Hematopoietic multipotent progenitor cell treated with erythropoietin and hydrocortisone succinate and interleukin-3 and kit ligand, for 8 days (in vitro differentiated cells): Measurements from ENCODE around the gene LGR4.
A peak's percentile ranks its signal among the peaks of the same experiment; 100 is the strongest.
"Not testable (repeated sequence)": the region's sequence is repeated elsewhere in the genome, so short reads cannot be mapped to it uniquely, and the experiment has no call there.

ENCODE experiments used
- DNase-seq: peaks from one replicate; pipeline ENCODE4 v3.0.0-alpha.2; 2015

Gene LGR4

GRCh38 chr11:27456795-27457329, 15.7 kb downstream of the LGR4 start:
- DNase-seq = no peak

DNA sequence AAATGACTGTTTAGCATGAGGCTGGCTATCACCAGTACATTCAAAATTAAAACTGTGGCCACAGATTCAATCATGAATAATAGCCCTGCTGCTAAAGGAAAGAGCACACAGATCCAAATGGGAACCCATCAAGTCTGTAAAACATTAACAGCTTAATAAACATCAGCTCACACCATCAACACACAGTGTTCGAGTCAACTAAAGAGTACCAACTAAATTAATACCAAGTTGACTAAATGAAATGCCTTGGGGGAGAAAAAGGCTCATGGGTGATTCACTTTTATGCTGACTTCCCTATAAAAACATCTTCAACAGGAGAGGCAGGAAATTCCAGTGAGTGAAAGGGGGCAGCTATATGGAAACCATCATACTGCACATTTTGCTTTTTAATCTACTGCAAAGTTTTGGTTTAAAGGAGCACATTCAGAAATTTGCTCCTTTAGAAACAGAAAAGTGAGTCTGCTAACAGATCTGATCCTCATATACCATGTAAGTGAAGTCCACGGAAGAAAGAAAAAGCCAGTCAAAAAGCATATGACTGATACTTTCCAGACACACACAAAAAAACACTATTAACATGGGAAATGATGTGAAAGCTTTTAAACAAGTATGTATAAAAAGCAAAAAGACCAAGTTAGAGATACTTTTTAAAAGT, 16.3 kb downstream of the LGR4 start:
- no peak for DNase-seq

GRCh38 chr11:27455667-27456066, 16.9 kb downstream of the LGR4 start:
- no peak for DNase-seq

GRCh38 chr11:27453701-27454100, 18.9 kb downstream of the LGR4 start:
- DNase-seq = no peak

DNA sequence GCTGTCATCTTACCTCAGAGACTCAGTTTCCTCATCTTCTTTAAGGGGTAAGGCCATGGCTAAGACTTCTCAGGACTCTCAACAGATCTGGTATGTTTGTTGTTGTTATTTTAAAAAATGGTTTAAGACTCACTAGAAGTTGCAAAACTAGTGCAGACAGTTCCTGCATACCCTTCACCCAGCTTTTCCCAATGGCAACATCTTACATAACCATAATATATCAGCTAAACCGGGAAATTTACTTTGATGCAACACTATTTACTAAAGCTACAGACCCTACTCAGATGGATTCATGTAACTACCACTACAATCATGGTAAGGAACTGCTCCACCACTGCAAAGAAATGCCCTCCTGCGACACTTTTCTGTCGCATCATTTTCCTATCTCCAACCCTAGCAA, 20.4 kb downstream of the LGR4 start:
- no peak for DNase-seq

DNA sequence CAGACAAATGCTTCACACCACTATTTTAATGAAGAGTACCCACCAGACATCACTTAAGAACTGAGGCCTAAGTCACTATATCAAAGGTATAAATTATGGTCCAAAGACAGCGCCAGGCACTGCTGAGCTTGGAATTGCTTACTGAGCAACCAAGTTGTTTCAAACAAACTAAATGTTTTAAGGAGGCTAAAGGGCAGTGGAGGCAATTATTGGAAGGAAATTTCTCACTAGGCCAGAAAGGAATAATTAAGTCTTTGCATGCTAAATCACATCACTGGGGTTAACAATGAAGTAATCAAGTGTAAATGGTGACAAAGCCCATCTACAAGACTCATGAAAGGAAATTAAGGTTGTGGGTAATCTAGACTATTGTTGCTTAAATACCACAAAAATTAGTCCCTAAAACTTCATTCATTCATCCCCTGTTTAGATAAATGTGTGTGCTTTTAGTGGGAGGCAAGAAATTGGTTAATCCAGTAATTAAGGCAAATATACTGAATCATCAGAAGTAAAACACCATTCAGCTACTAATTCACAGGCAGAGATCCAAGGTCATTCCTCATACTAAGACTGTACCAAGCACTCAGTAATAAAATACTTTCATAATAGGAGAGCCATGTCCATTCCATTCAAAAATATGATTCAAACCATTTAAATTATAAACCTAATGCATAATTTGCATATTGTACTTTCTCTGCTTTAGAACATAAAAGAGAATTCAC, 21.2 kb downstream of the LGR4 start:
- DNase-seq = no peak

DNA sequence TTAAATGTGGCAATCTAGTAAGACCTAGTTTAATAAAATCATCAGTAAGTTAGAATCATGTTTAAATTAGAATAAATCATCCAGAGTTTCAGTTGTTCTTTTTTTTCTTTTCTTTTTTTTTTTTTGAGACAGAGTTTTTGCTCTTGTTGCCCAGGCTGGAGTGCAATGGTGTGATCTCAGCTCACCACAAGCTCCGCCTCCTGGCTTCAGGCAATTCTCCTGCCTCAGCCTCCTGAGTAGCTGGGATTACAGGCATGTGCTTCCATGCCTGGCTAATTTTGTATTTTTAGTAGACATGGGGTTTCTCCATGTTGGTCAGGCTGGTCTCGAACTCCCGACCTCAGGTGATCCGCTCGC, 24.4 kb downstream of the LGR4 start:
- DNase-seq = not testable (repeated sequence)

- DNase-seq = peak; percentile 13
Observed at GRCh38 chr11:27447288-27448183, 25.1 kb downstream of the LGR4 start.

GRCh38 chr11:27445625-27446024, 27.0 kb downstream of the LGR4 start:
- DNase-seq = no peak

- DNase-seq = no peak
Observed at GRCh38 chr11:27444801-27445215, 27.8 kb downstream of the LGR4 start.

DNA sequence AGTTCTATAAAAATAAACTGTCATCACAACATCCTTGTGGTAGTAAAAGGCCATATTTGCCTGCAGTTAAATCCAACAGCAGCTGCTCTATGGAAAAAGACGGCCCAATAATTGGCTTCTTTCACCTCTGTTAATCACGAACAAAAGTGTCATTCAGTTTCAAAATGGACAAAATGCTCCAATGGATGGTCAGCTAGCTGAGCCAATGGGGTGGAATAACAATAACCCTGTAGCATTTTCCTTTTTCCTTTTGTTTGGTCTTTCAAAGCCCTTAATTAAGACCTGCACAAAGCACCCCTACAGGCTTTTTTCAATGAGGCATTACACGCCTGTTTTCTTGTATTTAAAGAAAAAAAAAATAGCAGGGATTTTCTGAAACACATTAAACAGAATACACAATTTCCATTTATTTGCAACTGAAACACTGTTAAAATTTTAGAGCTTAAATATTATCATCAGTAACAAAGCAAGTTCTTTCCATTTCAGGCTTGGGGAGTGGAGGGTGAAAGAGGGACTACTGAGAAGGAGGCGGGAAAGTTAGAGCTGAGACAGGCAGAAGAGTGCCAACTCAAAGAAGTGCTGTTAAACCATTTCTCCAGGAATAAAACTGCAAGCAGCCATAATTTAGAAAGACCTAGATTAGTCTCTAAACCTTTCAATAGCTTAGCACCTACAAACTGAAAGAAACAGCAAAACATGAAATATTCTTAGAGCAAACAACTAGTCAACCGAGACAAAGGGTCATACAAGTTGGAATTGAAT, 28.7 kb downstream of the LGR4 start:
- no peak for DNase-seq

DNA sequence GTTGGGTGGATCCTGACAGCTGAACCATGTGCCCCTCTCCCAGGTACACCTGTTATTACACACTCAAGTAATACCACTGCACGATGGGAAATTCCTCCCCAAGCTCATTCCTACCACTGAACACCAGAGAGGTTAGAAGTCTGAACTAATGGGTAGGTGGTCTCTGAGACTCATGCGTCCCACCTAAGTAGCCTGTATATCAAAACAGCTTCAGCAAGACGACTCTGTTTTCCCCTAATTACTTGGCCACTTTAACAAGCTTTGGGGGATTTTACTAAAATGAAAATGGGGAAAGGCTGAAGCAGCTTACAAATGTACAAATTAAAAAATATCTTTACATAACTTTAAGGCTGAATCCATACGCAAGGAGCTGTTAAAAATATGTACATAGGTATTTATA, 29.4 kb downstream of the LGR4 start:
- no peak for DNase-seq

GRCh38 chr11:27440090-27440489, 32.5 kb downstream of the LGR4 start:
- DNase-seq = no peak

DNA sequence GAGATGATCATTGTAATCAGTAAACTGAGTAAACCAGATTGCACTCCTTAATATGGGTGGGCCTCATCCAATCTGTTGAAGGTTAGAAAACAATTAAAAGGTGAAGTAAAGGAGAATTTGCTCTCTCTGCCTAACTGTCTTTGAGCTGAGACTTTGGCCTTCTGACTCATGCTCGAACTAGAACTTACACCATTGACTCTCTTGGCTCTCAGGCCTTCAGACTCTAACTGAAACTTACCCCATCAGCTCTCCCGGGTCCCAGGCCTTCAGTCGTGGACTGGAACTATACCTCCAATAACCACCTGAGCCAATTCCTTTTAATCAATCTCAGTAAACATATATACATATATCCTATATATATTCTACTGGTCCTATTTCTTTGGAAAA, 34.0 kb downstream of the LGR4 start:
- DNase-seq = no peak

DNA sequence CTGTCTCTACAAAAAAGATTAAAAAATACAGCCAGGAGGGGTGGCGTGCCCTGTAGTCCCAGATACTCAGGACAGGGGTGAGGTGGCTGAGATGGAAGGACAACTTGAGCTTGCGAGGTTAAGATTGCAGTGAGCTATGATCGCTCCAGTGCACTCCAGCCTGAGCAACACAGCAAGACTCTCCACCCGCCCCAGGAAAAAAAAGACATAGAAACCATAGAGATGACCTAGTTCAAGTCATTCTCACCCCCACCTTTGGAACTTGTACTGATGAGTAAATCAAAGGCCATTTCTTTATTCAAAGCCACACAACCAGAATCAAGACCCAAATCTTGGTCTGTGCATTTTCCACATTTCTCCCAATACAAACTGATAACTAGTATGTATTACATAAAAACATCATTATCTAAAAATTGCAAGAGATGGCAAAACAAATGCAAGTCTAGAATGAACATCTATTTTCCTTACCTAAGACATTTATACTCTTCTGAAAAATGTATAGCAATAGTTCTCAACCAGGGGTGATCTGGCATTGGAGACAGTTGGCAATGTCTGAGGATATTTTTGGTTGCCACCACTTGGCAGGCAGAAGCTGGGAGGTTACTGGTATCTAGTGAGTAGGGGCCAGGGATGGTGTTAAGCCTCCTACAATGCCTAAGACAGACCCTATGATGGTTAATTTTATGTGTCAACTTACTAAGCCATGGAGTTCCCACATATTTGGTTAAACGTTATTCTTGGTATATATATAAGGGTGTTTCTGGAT, 34.6 kb downstream of the LGR4 start:
- no peak for DNase-seq

- no peak for DNase-seq
Observed at GRCh38 chr11:27436916-27437315, 35.7 kb downstream of the LGR4 start.

DNA sequence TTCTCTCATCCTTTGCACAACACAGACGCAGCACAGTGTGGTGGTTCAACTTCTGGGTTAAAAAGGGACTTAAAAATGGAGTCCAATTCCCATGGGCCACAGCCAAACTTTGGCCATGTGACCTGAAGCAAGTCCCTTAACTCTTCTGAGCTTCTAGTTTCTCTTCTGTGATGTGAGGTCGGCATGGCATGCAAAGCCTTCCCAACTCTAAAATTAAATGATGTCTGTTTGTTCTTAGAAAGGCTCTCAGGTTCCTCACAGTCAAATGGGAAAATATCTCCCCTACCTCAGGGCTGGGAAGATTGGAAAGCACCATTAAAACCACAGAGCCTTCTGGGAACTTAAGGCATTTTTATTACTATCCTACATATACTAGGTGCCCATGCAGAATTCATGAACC, 38.8 kb downstream of the LGR4 start:
- no peak for DNase-seq

DNA sequence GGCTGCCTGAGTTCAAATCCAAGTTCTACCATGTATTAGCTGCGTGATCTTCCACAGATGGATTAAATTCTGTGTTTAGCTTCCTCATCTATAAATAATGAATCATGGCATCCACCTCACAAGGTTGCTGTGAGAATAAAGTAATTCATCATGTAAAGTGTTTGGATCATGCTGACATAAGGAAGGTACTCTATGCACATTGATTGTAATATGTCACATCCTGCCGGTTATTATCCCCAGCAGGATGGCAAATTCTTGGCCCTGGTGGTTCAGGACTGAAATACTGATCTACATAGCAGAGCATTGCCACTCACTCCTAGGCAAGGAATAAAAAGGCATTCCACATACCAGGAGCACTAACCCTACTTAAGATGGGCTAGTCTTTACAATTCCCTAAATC, 40.8 kb downstream of the LGR4 start:
- DNase-seq = no peak

DNA sequence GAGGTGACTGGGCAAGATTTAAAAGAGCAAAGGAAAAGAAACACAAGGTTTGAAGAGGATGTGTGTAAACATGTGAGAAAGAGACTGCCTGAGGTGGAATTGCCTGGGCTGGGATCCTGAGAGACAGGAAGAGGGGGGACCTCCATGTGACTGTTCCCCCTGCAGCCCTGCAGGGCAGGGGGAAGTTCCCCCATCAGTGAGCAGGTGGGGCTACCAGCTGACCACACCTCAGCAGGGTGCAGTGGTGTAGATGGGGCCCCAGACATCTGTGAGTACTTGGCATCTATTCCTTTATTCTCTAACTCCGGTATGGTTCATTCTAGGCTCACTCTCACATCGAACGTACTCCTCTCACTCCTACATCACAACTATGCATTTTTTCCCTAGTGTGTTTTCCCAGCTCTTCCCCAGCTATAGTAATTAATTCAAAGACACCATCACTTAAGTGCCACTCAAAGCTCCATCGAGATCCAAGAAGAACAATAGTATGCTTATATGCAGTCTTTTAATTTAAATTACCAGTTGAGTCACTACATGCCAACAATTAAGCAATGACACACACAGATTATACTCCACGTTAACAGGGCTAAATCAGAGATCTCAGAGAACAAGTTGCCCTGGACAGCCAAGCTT, 42.7 kb downstream of the LGR4 start:
- DNase-seq = no peak

DNA sequence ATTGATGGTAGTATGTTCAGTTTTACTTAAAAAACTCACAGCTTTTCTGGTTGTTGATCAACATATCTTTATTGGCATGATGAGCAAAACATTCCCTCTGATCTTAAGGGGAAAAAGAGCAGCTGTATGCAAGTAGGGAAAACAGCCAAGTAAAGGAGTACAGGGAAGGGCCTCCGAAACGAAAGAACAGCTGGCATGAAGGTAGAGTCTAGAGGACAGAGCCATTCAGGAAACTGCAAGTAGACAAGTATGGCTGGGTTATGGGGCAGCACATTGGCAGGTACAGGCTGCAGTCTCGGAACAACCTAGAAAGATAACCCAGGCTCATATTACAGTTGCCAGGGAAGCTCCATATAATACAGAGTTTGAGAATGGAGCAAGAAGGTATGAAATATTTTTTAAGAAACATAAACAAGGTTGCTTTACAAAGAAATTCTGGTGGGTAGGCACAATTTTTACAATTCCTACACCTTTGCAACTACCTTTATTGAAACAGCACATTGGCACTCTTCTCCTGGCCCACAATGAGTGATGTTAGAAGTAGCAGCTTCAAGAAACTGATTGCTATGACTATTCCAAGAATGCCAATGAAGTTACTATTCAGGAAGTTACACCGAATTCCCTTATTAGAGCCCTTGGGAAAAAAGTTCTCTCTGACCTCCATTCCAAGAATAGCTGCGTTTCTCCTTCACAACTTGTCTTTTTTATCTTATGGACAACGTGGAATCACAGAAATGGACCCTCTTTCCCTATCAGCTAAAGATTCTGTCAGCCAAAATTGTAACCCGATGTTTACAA, 45.2 kb downstream of the LGR4 start:
- no peak for DNase-seq

DNA sequence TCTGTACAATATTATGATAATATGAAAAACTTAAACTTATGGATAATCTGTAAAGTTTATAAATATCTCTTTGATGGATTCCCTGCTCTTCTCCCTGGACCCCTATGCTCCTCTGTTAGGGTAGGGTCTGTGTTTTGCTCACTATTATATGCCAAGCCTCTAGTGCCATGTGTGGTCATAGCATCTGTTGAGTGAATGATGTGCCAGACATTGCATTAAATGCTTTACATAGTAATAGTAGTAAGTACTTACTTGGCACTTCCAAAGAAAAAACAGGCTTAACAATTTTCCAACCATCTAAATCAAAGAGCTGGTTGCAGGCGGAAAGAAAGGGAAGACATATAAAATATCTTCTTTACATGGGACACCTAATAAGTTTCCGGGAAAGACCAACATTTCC, 46.8 kb downstream of the LGR4 start:
- no peak for DNase-seq
